ENCODE results near the gene MAP2K2.
A peak's percentile ranks its signal among the peaks of the same experiment; 100 is the strongest.

Gene MAP2K2

DNA sequence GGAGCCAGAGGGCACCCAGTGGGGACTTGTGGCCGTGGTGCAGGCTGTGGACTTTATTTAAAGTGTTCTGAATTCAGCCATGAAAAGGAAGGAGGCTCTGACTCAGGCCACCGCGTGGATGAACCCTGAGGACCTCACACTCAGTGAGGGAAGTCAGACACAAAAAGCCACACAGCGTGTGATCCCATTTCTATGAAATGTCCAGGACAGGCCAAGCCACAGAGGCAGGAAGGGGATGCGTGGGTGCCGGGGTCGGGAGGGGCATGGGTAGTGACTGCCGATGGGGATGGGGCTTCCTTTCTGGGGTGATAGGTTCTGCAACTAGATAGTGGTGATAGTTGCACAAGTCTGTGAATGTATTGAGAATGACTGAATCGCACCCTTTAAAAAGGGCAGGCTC, 48.5 kb downstream of the MAP2K2 start:
- no peak for DNase-seq

- no peak for DNase-seq
Observed at GRCh38 chr19:4071610-4072009, 52.3 kb downstream of the MAP2K2 start.

DNA sequence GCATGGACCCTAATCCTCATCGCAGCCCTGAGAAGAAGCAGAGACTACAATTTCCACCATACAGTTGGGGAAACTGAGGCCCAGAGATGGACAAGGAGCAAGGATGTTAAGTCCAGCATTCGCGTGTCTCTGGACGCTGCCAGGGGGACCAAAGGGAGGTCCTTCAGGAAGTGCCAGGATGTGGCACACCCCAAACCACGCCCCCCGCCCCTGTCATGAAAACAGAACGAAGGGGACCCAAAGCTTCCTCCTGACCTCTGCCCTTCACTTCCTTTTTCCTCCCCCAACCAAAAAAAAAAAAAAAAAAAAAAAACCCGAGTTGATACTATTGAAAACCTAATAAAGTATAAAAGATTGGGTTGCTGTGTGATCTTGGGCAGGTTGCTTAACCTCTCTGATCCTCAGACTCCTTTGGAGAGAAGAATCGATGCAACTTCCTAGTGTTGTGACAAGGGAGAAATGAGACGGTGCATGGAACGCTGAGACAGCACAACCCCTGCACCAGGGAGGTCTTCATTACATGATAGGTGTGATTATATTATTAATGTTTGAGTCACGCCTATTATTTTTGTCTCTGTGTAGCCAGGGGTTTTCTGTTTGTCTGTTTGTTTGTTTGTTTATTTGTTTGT, 54.5 kb downstream of the MAP2K2 start:
- peak; percentile 34 to 36 for DNase-seq

DNA sequence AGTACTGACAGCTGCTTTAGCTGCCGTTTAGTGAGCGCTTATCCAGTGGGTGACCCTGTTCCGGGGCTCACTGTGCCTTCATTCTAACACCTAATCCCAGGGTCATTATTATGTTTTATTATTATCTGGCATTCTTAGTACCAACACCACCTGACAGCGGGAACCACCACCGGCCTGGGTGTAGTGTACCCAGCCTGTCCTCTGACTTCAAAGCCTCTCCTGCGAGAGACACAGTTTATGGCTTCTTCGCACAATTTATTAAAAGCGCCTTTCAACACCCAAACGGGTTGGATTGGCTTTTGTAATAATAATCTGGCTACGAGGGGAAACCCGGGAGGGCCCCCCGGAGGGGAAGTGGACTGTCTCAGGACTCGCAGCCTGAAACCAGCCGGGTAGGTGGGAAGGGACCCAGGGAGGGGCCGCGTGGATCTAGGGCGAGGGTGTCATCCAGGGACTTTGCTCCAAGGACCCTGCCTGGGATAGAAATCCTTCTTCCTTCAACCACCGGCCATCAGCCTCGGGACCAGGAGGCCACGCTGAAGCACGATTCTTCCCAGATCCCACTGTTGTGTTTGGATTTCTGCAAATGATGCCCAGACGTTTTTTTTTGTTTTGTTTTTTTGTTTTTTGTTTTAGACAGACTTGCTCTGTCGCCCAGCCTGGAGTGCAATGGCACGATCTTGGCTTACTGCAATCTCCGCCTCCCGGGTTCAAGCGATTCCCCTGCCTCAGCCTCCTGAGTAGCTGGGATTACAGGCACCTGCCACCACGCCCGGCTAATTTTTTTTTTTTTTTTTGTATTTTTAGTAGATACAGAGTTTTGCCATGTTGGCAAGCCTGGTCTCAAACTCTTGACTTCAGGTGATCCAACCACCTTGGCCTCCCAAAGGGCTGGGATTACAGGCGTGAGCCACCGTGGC, 55.6 kb downstream of the MAP2K2 start:
- no peak for DNase-seq

GRCh38 chr19:4067396-4068046, 56.4 kb downstream of the MAP2K2 start:
- DNase-seq: no peak

- DNase-seq: peak; percentile 74 to 77
Observed at GRCh38 chr19:4066682-4067395, 57.1 kb downstream of the MAP2K2 start, which contains the start of gene ZBTB7A. Gene ZBTB7A, minus strand, starts transcription at chr19:4066899. Its CDS starts 11,667 bp downstream, at chr19:4055232.

- DNase-seq: peak; percentile 50 to 61
Observed at GRCh38 chr19:4066176-4066606, 57.7 kb downstream of the MAP2K2 start.

DNA sequence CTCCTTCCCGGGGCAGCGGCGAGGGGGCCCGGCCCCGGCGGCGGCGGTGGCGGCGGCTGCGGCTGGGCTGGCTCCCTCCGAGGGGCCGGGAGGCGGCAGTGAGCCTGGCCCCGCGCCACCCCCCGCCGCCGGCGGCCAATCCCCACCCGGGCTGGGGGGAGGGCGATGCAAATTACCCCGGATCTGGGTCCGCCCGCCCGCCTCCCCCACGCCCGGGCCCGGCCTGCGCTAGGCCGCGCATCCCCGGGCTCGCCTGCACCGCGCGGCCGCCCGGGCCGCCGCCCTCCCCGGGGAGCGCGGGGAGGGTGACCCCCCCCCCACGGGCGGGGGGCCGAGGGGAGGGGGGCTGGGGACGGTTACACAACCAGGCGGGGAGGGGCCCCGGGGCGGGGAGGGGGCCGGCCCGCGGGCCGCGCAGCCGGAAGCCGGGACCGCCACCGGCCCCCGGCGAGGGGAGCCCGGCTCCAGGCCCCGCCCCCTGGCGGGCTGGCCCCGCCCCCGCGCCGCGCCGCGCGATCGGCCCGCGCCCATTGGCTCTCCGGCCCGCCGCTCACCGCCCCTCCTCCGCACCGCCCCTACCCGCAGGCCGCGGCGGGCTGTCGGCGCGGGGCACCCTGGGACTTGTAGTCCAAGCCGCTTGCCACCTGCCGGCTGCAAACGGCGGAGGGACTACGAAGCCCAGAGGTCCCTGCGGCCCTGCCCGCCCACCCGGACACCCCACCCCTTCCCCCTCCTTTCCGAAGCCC, 58.3 kb downstream of the MAP2K2 start:
- DNase-seq: peak; percentile 93 to 95

GRCh38 chr19:4064496-4065260, 59.2 kb downstream of the MAP2K2 start:
- peak in 1 of 2 experiments; percentile 34 for DNase-seq

- no peak for DNase-seq
Observed at GRCh38 chr19:4064149-4064495, 59.8 kb downstream of the MAP2K2 start.

- no peak for DNase-seq
Observed at GRCh38 chr19:4063369-4064148, 60.4 kb downstream of the MAP2K2 start.

DNA sequence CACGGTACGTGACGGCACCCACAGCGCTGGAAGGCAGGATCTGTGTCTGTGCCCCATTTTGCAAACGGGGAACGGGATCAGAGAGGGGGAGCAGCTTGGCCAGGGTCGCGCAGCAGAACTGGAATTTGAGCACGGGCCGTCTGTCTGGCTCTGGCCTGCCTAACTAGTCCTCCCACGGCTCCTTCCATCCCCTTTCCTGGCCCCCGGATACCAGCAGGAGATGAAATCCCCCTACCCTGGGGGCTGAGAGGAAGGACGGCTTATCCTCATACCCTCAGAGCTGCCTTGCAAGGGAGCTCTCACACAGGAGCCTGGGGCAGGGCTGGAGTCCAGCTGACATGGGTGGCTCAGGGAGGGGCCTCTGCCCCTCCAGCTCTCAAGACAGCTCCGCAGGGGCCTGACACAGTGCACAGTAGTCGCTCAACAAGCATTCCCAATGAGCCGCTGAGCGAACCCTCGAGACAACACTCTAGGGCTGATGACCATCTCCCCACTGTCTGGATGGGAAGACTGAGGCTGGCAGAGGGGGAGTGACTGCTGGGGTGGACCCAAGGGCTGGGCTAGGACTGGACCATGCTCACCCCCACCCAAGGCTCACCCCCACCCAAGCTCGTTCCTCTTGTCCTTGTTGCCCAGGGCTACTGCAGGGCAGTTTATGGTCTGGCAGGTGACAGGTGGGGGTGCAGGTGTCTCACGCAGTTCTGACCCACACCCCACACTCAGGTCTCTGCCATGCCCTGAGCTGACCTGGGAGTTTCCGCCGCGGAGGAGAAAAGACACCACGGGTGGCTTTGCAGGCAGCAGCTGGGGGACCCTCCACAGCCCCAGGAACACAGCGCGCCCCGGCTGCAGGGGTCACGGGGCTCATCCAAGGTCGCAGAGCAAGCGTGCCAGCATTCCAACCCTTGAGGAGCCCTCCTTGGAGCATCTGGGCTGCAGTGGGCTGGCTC, 61.2 kb downstream of the MAP2K2 start:
- no peak for DNase-seq

GRCh38 chr19:4061683-4062418, 62.1 kb downstream of the MAP2K2 start:
- no peak for DNase-seq

DNA sequence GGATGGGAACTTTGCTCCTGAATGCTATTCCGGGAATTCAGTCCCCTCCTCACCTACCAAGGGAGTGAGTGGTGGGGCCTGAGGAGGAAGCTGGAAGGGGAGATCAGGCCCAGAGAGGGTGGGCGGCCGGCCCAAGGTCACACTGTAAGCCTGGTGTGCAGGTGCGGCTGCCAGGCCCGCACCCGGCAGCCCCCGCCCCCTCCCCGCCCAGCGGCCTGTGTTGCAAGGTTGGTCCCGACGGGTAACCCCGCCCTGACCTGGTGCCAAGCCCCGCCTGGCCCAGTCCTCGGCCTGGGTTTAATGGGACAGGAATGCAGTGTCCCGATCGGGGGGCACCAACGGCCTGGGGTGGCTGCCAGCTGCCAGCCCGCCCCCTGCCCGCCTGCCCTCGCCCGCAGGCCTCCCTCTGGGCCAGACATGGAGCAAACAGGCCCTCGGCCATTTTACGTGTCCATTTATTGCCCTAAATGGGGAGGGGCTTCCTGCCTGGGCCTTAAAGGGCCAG, 62.7 kb downstream of the MAP2K2 start:
- DNase-seq: no peak

DNA sequence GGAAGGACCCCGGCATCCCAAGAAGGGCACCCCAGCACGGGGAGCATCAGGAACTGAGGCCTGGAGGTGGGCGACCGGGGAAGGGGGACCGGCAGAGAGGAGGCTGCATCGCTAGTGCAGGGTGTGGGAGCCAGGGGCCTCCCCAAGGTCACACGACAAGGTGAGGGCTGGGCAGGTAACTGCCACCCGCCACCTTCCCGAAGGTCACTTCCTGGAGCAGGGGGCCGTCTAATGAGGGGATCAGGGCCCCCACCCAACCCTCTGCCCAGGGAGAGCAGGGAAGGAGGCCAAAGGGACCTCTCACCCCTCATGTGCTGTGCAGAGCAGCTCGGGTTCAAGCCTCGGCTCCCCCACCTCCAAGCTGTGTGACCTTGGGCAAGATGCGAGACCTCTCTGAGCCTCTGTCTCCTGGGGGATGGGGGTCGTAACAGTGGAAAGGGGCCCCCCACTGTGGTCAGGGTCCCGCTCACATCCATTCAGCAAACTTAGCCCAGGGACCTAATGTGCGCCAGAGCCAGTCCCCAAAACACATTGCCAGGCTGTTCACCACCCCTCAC, 63.2 kb downstream of the MAP2K2 start:
- DNase-seq: no peak

DNA sequence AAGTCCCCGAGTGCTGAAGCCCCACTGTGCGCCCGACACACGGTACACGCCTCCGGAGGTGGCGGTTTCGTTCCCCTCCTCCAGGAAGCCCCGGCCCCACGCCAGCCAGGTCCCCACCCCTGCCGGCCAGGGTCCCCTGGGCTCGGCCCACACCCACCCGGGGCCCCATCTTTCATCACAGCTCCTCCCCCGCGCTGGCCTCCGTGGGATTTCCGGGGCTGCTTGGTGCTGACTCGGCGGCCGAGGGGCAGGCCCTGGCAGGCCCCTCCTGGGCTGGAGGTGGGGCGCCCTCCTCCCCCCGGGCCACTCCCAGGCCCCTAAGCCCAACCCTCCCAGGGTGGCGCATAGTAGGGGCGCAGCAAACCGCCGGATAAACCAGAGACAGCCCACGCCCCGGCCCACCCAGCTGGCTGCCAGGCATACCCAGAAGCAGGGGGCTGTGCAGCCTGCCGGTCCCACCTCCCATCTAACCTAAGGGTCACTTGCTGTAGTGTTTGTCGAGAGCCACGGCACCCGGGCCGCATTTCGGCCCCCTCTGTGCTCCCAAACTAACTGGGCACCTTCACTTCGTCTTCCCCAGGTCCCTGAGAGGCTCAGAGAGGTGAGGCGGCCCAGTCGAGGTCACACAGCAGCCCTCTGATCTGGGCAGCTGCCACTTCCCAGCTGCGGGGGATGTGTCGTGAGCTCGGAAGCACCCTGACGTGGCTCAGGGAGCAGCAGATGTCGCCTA, 63.9 kb downstream of the MAP2K2 start:
- DNase-seq: peak in 1 of 2 experiments; percentile 35

DNA sequence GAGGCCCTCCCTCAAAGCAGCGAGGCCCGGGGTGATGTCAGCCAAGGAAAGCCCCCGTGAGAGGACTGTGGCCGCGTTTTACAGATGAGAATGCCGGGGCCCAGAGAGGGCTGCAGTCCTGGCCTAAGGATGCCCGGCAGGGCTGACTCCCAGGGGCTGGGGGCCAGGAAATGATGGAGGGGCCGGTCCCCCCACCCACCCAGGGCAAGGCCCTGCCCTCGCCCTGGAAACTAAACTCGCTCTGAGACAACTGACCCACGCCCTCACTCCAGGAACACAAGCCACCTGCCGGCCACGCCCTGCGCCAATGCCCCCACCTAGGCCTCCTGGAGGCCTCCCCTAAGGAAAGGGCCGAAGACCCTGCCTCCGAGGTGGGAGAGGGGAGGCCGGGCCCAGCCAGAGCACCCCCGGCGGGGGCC, 64.5 kb downstream of the MAP2K2 start:
- DNase-seq: no peak
